HG02571 (cell line): Measurements from ENCODE around the gene CAMK2D.
"Not testable (repeated sequence)": the region's sequence is repeated elsewhere in the genome, so short reads cannot be mapped to it uniquely, and the experiment has no call there.

Experiments used
- ATAC-seq: cut with Tn5 transposase; IDR thresholded peaks from one replicate; pipeline ENCODE4 v1.9.1; 2021; ENCODE audit warnings: mild to moderate bottlenecking, moderate library complexity; ENCODE audit not compliant: unreplicated experiment

The CAMK2D gene

GRCh38 chr4:113687067-113687718 is 74.3 kb downstream of the CAMK2D start:
- no peak for ATAC-seq

DNA sequence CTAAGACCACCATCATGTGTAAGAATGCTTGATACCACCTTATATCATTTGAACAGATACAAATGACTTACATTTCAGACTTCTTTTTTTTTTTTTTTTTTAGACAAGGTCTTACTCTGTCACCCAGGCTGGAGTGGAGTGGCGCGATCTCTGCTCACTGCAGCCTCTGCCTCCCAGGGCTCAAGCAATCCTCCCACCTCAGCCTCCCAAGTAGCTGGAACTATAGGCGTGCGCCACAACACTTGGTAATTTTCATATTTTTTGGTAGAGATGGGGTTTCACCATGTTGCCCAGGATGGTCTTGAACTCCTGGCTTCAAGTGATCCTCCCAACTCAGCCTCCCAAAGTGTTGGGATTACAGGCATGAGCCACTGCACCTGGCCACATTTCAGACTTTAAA is 76.4 kb downstream of the CAMK2D start:
- not testable (repeated sequence) for ATAC-seq

- no peak for ATAC-seq
Measured at GRCh38 chr4:113684534-113685091, 76.9 kb downstream of the CAMK2D start.

DNA sequence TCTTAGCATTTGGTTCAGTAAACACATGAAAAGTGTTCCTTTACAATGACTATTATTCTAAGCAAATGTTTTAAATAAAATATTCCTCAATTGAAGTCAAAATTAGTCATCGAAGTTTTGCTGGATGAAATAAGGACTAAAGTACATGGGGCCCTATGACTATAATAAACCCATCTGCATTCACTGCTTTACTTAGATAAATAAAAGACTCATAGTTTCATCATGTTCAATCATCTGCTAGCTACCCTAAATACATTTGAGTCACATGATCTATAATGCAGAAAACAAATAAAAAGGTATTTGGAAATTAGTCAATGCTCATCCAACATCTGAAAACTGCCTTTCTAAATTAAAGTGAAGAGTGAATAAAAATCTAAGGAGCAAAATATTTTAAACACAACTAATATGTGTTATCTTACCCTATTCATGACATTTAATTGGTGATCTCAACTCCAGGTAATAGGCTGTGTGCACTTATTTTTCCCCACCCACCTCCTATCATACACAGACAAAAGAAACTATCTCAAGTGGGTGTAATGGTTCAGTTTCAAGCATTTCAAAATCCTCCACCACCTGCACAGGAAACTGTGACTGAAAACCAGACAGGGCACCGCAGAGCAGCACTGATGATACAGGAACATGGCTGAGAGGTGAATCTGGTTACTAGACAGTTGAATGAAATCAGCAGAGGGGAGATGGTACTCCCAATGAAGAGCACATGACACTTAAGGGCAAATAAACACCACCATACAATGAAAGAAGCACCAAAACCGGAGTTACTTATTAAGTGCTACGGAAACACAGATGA is 78.6 kb downstream of the CAMK2D start:
- peak; percentile 98 for ATAC-seq

GRCh38 chr4:113678641-113679040 is 82.9 kb downstream of the CAMK2D start:
- no peak for ATAC-seq

GRCh38 chr4:113677325-113677724 is 84.2 kb downstream of the CAMK2D start:
- ATAC-seq: no peak

DNA sequence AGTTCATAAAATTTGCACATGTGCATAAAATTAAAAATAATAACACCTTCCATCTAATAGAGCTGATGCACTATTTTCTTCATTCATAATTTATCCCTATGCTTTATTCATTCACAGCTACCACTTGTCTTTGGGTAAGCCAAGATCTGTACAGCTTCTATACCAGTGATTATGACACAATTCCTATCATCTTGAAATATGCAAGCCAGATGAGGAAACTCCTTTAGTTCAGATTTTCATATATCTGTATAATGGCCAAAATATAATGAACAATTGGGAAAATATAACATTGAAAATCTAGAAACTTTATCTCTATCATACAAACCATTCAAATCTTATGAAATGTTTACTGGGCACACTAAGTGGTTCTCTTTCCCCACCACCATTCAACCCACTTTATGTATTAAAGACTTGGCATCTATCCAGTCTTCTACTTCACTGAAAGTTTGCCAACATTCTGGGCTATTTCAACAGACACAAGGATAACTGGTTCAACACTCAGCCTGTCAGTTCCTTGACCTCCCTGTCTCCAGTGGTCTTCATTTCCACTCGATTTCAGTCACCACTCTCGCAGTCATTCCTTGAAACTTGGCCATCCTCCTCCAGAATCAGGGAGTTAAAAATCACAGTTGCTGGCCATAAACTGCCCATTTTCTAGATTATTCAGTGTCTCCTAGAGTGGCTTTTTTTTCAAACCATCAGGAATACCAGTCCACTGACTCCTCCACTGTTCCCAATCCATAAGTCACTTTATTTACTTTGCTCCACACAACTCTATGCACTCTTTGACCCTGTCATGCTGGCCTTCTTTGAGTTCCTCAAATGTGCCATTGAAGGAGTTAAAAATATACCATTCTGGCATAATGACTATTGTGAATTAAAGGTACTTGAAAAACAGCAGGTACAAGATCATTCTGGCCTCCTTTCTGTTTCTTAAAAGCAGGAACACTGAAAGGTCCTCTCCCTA is 85.5 kb downstream of the CAMK2D start:
- ATAC-seq: no peak

GRCh38 chr4:113674733-113675132 is 86.8 kb downstream of the CAMK2D start:
- ATAC-seq: no peak

DNA sequence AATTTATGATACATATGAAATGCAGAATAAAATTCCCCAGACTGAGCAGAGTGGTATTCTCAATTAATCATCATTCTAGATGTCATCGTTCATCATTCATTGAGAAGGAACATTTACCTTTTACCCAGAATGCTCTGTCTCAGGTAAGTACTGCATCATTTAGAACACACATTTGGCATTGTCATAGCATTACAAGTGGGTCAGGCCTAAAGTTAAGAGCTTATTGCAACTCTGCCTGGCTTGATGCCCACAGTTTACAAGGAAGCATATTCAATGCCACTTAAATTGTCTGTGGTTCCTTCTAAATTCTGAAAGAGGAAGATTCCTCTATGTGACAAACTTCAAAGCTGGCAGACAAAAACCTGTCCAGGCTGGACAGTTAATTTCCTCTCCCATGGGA is 87.3 kb downstream of the CAMK2D start:
- no peak for ATAC-seq

DNA sequence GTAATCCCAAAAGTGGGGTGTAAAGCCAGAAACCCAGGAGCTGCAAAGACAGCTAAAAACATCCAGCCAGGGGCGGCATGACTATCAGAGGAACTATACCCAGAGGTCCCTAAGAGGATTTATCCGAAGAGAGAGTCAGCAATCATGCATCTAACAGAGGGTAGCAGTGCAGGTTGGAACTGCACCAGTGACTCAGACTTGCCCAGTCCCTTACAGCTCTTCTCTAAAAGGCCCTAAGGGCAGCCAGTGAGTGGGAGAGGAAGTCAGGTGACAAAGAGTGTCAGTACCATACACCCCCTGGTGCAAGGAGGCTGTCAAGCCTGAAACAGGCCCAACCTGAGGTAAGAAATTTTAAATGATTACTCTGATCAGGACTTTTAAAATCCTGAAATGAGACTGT is 88.1 kb downstream of the CAMK2D start:
- peak; percentile 94 for ATAC-seq

DNA sequence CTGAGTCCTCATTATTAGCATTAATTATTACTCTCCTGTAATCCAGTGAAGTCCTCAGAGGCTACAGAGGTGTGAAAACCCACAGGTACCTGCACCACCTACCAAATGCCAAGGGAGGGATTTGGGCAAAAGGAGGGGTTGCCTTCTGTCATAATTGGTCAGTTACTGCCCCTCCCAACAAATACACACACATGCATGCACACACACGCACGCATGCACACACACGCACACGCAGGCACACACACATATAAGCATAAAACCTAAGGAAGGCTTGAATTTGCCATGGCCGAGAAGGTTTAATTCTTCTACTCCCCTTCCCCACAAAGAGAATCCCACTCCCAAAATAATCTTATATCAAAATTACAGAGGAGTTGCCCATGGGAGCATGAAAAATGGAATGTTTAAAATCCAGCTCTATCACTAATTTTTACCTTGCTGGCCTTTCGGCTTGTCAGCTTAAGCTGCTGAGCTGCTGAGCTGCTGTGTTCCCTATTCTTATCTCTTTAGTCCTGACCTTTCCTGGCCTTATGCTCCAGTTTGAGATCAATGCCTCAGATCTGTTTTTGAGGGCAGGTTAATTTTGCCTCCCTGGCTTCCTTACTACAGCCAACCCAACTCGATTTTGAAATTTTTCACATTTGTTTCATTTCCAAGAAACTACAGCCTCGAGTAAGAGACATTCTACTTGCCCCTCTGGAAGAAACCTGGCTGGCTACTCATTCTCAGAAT is 95.0 kb downstream of the CAMK2D start:
- ATAC-seq: no peak

GRCh38 chr4:113665036-113665435 is 96.5 kb downstream of the CAMK2D start:
- ATAC-seq: no peak

GRCh38 chr4:113662581-113662980 is 99.0 kb downstream of the CAMK2D start:
- ATAC-seq: no peak

GRCh38 chr4:113659127-113659526 is 102.4 kb downstream of the CAMK2D start:
- no peak for ATAC-seq

GRCh38 chr4:113657586-113658233 is 103.8 kb downstream of the CAMK2D start:
- ATAC-seq: no peak

DNA sequence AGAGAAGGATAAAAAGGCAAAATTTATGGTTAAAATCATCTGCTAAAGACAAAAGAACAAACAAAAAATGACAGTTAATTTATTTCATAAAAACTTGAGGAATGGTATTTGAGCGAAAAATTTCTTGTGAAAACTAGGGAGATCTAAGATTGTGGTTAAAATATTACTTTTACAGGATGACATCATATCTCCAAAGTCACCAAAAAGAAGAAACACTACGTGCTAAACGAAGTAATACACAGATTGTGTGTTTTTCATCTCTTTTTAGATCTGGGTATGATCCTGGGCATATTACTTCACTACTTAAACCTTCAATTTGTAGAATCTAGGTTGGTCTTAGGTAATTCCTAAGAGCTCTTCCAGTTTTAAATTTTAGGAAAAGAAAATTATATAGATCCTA is 107.7 kb downstream of the CAMK2D start:
- no peak for ATAC-seq

- ATAC-seq: no peak
Measured at GRCh38 chr4:113646442-113646822, 115.1 kb downstream of the CAMK2D start.

DNA sequence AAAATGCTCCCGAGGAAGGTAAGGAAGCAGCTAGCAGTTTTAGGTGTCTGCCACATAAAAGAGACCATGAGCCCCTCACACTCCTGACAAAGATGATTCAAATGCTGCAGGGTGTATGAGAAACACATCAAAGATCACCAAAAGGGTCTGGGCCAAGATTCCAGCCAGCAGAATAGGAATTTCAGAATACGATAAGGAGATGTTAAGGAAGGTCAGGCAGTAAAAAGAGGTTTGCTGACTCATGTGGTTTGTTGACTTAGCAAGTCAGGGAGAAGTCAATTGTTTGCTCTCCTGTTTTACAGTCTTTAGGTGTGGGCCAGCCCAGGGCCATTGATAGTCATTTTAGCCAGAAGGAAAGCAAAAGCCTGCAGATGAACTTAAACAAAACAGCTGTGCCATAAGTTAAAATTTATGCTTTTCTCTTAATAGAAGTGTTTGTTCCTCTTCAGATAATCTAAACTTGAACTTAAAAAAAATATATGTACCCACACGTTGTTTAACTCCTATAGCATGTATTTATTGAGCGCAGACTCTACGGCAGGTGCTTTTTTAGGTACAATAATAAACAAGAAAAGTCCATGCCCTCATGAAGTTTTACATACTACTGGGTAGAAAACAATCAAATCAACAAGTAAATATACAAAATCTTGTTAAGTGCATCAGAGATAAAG is 115.6 kb downstream of the CAMK2D start:
- no peak for ATAC-seq

DNA sequence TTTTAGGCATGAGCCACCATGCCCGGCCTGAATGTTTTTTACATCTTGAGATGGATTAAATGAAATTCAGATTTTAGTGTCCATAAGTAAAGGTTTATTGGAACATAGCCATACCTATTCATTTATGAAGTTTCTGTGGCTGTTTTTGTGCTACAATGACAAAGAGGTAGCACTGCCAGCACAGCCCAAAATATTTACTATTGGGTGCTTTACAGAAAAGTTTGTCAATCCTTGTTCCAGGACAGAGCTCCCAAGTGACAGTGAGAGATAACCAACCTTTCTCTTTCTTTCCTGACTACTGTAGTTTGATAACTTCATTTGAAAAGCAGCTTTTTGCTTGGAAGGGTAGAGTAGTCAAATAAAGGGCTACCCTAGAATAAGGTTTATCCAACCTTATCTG is 116.2 kb downstream of the CAMK2D start:
- no peak for ATAC-seq
